Nephron progenitor cell (in vitro differentiated cells): Measurements from ENCODE around the gene SPATA6.
"Not testable (repeated sequence)": the region's sequence is repeated elsewhere in the genome, so short reads cannot be mapped to it uniquely, and the experiment has no call there.

Experiments
- DNase-seq: peaks from one replicate; pipeline ENCODE4 v3.0.0; 2021
- H3K27ac Mint-ChIP-seq: 2 replicates; pipeline ENCODE4 v1.8.0; 2021; ENCODE audit warnings: mild to moderate bottlenecking, moderate library complexity, mixed read lengths
- H3K27me3 Mint-ChIP-seq: 2 replicates; pipeline ENCODE4 v1.8.0; 2021; ENCODE audit warnings: mild to moderate bottlenecking, low read depth, mixed read lengths; ENCODE audit not compliant: poor library complexity
- H3K36me3 Mint-ChIP-seq: 2 replicates; pipeline ENCODE4 v1.8.0; 2021; ENCODE audit warnings: low read depth, mixed read lengths
- H3K4me1 Mint-ChIP-seq: 2 replicates; pipeline ENCODE4 v1.8.0; 2021; ENCODE audit warnings: mixed read lengths
- H3K4me3 Mint-ChIP-seq: 2 replicates; pipeline ENCODE4 v1.8.0; 2021; ENCODE audit warnings: mild to moderate bottlenecking, moderate library complexity, mixed read lengths
- H3K9me3 Mint-ChIP-seq: 2 replicates; pipeline ENCODE4 v1.8.0; 2021; ENCODE audit warnings: mild to moderate bottlenecking, moderate library complexity, mixed read lengths
- TF ChIP-seq, protein P1 (sequence below): fragments of 200-600 bp; sonication (generic); IDR thresholded peaks from 2 replicates; pipeline ENCODE4 v1.5.0; 2021; ENCODE audit warnings: antibody characterized with exemption

SPATA6 gene

DNA sequence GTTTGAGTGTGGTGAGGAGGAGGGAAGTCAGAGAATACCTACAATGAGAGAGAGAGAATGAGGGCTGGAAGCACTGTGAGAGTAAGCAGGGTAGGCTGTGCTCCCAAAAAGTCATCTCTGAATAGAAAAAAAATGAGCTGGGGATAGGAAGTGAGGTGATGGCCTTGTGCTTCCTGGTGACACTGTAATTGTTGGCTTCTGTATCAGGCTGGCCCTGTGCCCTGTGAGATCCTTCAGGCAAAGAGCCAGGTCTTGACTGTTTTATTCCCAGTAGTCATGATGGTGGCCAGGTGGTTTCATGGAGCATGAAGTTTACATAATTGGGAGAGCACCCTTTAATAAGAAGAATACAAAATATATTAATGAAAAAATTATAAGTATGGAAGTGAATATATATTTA is 20.4 kb upstream of the SPATA6 start:
- no peak for DNase-seq
- H3K27me3 Mint-ChIP-seq: peaks cover 6% of the 10 kb centered on the region
- no peak overlapping the region for H3K4me3 Mint-ChIP-seq
- no peaks in the 10 kb centered on the region for H3K9me3 Mint-ChIP-seq
- H3K27ac Mint-ChIP-seq: no peak overlapping the region
- TF ChIP-seq, protein P1, sequence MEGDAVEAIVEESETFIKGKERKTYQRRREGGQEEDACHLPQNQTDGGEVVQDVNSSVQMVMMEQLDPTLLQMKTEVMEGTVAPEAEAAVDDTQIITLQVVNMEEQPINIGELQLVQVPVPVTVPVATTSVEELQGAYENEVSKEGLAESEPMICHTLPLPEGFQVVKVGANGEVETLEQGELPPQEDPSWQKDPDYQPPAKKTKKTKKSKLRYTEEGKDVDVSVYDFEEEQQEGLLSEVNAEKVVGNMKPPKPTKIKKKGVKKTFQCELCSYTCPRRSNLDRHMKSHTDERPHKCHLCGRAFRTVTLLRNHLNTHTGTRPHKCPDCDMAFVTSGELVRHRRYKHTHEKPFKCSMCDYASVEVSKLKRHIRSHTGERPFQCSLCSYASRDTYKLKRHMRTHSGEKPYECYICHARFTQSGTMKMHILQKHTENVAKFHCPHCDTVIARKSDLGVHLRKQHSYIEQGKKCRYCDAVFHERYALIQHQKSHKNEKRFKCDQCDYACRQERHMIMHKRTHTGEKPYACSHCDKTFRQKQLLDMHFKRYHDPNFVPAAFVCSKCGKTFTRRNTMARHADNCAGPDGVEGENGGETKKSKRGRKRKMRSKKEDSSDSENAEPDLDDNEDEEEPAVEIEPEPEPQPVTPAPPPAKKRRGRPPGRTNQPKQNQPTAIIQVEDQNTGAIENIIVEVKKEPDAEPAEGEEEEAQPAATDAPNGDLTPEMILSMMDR: no peak
- H3K4me1 Mint-ChIP-seq: peaks cover 8% of the 10 kb centered on the region
- H3K36me3 Mint-ChIP-seq: no peaks in the 10 kb centered on the region

DNA sequence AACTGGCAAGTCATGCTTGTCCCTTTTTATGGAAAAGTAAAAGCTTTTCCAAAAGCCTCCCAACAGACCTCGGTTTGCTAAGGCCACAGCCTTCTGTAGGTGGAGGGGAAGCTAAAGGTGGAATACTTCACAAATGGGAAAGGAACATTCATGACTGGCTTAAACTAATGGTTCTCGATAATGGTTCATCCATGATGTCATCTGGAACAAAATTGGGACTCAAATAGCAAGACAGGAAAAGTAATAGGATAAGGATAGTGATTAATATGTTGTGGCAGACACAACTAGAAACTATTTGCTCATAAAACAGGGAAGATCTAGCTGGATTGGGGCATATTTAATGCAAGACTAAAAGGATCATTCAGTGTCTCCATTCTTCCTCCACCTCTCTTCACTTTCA is 16.7 kb upstream of the SPATA6 start:
- no peak for DNase-seq
- no peak overlapping the region for H3K27ac Mint-ChIP-seq
- H3K4me3 Mint-ChIP-seq: no peak overlapping the region
- H3K4me1 Mint-ChIP-seq: peaks cover 2% of the 10 kb centered on the region
- H3K27me3 Mint-ChIP-seq: peaks cover 12% of the 10 kb centered on the region
- H3K36me3 Mint-ChIP-seq: no peaks in the 10 kb centered on the region
- TF ChIP-seq, protein P1: no peak
- no peaks in the 10 kb centered on the region for H3K9me3 Mint-ChIP-seq

DNA sequence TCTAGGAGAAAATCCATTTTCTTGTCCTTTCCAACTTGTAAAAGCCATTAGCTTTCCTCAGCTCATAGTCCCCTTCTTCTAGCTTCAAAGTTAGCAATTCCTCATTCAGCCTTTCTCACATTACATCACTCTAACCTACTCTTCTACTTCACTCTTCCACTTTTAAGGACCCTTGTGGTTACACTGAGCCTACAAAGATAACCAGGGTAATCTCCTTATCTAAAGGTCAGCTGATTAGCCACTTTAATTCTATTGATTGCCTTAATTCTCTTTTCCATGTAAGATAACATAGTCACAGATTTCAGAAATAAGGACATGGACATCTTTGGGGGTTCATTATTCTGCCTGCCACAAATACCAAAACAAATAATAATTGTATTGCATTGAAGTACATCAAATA is 8.5 kb upstream of the SPATA6 start:
- Mint-ChIP-seq H3K9me3 (peaks cover 27% of the 10 kb centered on the region), H3K27me3 (peaks cover 15% of the 10 kb centered on the region), H3K4me3 (no peak overlapping the region), H3K4me1 (no peaks in the 10 kb centered on the region), H3K27ac (no peak overlapping the region), H3K36me3 (no peaks in the 10 kb centered on the region)
- TF ChIP-seq, protein P1: no peak
- no peak for DNase-seq

DNA sequence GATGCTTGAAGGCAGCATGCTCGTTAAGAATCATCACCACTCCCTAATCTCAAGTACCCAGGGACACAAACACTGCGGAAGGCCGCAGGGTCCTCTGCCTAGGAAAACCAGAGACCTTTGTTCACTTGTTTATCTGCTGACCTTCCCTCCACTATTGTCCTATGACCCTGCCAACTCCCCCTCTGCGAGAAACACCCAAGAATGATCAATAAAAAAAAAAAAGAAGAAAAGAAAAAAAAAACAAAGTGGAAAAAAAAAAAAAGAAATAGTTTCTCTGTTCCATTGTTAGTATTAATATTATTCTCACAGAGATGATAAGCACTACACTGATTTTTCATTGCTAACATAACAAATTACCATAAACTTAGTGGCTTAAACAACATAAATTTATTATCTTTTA is 8.0 kb upstream of the SPATA6 start:
- H3K27ac Mint-ChIP-seq, H3K36me3 Mint-ChIP-seq, H3K4me3 Mint-ChIP-seq, DNase-seq, H3K4me1 Mint-ChIP-seq: not testable (repeated sequence)
- peaks cover 15% of the 10 kb centered on the region for H3K27me3 Mint-ChIP-seq
- H3K9me3 Mint-ChIP-seq: peaks cover 29% of the 10 kb centered on the region

DNA sequence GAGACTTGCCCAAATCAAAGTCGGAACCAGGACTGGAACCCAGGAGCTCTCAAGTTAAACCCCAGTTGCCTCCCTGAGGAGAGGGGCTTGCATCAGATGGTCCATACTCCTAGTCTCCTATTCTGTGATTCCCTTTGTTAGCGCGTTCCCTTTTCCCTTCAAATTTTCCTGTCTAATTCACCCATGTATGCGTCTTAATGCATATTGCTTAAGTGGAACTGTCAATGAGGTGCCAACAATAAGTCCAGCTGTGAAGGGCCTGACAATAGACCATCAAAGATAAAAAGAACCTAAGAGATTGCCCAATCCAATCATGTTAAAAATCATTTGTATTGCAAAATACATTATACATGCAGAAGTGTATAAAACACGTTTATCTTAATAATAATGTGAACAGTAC is 634 bp upstream of the SPATA6 start:
- peak overlapping the region; percentile 92 for H3K4me3 Mint-ChIP-seq
- DNase-seq: no peak
- H3K27me3 Mint-ChIP-seq: peaks cover 3% of the 10 kb centered on the region
- peak overlapping the region; percentile 28 for H3K27ac Mint-ChIP-seq
- H3K36me3 Mint-ChIP-seq: peaks cover 5% of the 10 kb centered on the region
- H3K4me1 Mint-ChIP-seq: peaks cover 32% of the 10 kb centered on the region
- peaks cover 22% of the 10 kb centered on the region for H3K9me3 Mint-ChIP-seq
- TF ChIP-seq, protein P1: no peak

DNA sequence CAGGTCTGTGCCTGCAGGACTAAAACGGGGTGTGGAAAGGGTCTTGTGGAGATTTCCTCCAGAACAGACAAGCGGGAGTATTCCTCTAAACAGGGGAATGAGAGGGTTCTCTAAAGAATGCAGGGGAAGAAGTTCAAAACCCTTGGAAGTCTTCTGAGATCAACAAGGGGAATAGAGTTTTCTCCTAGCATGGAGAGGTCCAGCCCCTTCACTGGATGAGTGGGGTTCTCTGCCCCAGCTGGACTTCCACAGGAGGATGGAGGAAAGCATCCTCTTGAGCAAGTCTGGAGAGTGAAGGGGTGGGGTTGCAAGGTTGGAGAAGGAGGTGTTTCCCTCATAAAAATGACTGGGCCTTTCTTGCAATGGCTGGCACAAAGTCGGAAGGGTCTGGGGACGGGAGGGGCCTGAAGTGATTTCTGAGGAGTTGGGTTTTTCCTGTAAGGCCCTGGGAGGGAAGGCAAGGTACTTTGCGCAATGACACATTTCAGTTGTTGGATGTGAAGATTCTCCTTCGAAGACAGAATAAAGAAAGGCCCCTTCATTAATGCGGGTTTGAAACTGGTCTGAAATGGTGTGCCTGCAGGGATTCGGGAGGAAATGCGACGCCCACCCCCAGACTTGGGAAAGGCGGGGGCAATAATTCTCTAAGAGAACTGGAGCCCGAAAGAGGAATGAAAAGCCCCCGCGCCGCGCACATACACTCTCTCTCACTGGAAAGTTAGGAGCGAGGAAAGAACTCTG is 884 bp downstream of the SPATA6 start:
- H3K27me3 Mint-ChIP-seq: peaks cover 1% of the 10 kb centered on the region
- peaks cover 5% of the 10 kb centered on the region for H3K36me3 Mint-ChIP-seq
- H3K9me3 Mint-ChIP-seq: peaks cover 13% of the 10 kb centered on the region
- peak overlapping the region; percentile 92 for H3K4me3 Mint-ChIP-seq
- no peak for DNase-seq
- peaks cover 32% of the 10 kb centered on the region for H3K4me1 Mint-ChIP-seq
- peak overlapping the region; percentile 63 for H3K27ac Mint-ChIP-seq
- TF ChIP-seq, protein P1: no peak
